HG03039 (cell line): ENCODE results near the gene SPATA31E1.
"Not testable (repeated sequence)": the region's sequence is repeated elsewhere in the genome, so short reads cannot be mapped to it uniquely, and the experiment has no call there.

Source experiments
- ATAC-seq: cut with Tn5 transposase; IDR thresholded peaks from one replicate; pipeline ENCODE4 v1.9.1; 2021; ENCODE audit warnings: mild to moderate bottlenecking, moderate library complexity; ENCODE audit not compliant: unreplicated experiment

The SPATA31E1 gene

DNA sequence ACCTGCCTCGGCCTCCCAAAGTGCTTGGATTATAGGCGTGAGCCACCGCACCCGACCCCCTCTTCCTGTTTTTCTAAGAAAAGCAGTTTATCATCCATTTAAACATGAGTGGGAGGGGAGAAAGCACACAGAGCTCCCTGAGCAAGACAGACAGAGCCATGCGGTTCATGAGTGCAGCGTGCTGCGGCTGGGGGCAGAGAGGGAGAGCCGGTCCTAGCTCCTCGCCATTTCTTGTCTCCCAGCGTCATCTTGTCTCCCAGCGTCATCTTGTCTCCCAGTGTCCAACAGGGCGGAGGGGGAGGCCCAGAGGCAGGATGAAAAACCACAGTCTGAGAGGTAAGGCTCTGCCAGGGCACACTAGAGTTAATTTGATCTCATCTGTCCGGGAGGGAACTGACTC, 36.3 kb downstream of the SPATA31E1 start:
- not testable (repeated sequence) for ATAC-seq

GRCh38 chr9:87921561-87921960, 38.9 kb downstream of the SPATA31E1 start:
- not testable (repeated sequence) for ATAC-seq

DNA sequence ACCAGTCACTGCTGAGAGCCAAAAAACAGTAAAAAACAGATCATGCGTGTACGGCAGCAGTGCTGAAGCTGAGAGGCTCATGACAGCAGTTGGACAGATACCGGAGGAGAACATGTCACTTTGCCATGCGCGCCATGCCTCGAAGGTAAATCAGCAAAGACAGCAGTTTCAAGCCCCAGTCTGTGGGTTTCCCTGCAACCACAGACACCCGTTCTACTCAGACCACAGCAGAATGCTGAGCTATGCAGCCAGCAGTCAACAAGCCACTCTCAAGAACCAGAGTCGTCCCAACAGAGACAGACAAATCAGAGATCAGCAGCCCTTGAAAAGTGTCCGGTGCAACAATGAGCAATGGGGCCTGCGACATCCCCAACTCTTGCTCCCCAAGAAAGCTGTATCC, 40.3 kb downstream of the SPATA31E1 start:
- not testable (repeated sequence) for ATAC-seq

DNA sequence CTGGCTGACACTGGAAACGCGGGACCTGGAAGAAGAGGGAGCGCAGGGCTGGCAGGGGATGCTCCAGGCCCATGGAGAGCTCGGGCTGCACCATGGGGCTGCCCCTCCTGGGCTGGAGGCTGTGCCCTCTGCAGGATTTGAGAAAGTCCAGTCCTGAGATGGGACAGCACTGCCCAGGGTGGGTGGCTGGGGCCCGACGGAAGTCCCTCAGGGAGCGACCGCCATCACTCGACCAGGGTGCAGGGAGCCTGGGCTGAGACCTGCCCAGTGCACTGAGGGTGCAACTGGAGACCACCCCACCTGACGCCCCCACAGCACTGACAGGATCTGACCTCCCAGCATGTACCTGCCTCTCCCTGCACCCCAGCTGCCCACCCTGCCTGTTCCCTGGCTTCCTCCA, 42.2 kb downstream of the SPATA31E1 start:
- ATAC-seq, result not testable (repeated sequence)

DNA sequence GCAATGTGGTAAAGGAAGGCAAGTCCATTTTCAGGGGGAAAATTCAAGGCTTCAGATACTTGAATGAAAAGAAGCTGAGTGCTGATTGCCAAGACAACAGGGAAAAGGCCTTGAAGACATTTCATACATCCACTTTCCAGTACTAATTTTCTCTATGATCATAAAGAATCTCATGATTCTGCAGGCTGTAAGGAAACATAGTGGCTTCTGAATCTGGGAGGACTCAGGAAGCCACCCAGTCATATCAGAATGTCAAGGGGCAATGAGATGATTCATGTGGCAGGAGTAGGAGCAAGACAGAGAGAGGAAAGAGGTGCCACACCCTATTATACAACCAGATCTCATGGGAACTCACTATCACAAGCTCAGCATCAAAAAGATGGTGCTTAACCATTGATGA, 46.5 kb downstream of the SPATA31E1 start:
- not testable (repeated sequence) for ATAC-seq

DNA sequence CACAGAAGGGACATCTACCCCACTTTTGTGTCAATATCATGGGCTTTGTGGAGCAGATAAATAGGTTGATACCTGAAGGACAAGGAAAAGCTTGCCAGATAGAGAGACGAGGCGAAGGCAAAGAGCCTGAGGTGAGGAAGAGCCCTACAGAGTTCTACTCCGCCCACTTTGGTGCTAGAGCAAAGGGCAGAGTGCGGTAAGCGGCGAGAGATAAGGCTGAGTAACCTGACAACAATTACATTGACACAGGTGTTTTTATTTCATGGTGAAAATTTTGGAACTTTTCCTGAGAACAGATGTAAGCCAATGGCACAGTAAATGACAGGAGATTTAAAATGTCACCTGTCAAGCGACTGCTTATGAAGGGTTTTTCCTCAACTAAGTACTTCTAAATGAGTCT, 51.8 kb downstream of the SPATA31E1 start:
- not testable (repeated sequence) for ATAC-seq

- ATAC-seq, result not testable (repeated sequence)
Observed at GRCh38 chr9:87937352-87937751, 54.7 kb downstream of the SPATA31E1 start.

DNA sequence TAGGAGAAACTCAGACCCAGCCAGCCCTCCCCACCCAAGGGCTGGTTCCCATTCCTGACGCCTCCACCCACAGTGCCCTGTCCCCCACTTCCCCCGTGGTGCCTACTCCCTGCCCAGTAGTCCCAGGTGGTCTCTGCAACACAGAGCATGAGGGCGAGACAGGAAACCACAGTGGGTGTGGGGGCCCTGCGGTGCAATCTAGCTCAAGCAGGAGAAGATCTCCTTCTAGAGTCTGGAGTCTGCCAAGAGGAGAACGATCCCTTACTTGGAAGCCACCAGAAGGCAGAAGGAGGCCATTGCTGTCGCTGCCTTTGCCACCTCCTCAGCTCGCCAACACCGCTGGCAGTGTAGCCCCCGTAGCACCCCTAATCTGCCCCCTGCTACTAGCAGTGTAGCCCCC, 55.2 kb downstream of the SPATA31E1 start:
- not testable (repeated sequence) for ATAC-seq

GRCh38 chr9:87938336-87938735, 55.7 kb downstream of the SPATA31E1 start:
- not testable (repeated sequence) for ATAC-seq
